Epithelial cell of esophagus (primary cell): Measurements from ENCODE around the gene KCTD2.
"Not testable (repeated sequence)": the region's sequence is repeated elsewhere in the genome, so short reads cannot be mapped to it uniquely, and the experiment has no call there.

Experiments
- DNase-seq: peaks from one replicate; pipeline ENCODE4 v3.0.0; 2010; ENCODE audit warnings: low read depth
- H3K4me3 ChIP-seq: 2 replicates; pipeline ENCODE4 v1.5.1; 2011; ENCODE audit warnings: mild to moderate bottlenecking, low read length, control low read depth
- TF ChIP-seq, protein P1 (sequence below): IDR thresholded peaks from 2 replicates; pipeline ENCODE4 v1.5.1; 2011; ENCODE audit warnings: low read depth, mild to moderate bottlenecking, low read length, control low read depth, inconsistent platforms; ENCODE audit not compliant: insufficient read depth; ENCODE audit errors: missing control alignments

KCTD2 gene

DNA sequence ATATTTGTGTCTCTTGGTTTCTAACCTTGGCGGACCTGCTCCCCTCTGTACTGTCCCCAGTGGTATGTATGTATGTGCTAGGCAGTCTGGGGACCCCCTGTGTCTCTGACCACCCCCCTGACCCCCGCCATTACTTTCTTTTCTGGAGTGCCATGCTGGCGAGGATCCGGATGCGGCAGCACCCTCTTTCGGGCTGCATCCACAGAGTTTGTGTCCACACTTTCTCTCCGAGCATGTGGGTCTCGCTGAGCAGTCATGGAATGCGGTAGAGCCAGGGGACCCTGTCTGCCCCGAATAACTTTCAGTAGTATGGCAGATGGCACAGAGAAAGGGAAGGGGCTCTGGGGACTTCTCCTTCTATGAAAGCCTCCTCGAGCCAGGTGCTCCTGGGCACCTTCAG is 17.0 kb downstream of the KCTD2 start:
- TF ChIP-seq, protein P1, sequence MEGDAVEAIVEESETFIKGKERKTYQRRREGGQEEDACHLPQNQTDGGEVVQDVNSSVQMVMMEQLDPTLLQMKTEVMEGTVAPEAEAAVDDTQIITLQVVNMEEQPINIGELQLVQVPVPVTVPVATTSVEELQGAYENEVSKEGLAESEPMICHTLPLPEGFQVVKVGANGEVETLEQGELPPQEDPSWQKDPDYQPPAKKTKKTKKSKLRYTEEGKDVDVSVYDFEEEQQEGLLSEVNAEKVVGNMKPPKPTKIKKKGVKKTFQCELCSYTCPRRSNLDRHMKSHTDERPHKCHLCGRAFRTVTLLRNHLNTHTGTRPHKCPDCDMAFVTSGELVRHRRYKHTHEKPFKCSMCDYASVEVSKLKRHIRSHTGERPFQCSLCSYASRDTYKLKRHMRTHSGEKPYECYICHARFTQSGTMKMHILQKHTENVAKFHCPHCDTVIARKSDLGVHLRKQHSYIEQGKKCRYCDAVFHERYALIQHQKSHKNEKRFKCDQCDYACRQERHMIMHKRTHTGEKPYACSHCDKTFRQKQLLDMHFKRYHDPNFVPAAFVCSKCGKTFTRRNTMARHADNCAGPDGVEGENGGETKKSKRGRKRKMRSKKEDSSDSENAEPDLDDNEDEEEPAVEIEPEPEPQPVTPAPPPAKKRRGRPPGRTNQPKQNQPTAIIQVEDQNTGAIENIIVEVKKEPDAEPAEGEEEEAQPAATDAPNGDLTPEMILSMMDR = no peak
- H3K4me3 ChIP-seq = no peak overlapping the region
- DNase-seq = no peak

DNA sequence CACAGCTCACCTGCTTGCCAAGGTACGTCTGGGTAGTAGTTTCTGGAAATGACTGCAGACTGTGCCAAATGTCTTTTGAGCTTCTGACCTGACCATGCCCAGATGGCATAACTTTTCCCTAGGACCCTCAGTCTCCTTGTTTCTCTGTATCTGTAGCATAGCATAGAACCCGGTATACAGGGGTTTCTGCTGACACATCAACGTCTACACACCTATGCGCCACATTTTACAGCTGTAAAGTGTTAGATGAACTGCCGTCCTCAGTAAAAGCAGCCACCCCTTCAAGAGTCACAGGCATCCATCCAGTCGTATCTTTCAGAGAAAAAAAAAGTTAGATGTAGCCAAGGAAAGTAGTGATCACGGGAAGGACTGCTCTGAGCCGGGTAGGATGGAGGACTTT is 17.4 kb downstream of the KCTD2 start:
- TF ChIP-seq, protein P1 = no peak
- no peak overlapping the region for H3K4me3 ChIP-seq
- no peak for DNase-seq

DNA sequence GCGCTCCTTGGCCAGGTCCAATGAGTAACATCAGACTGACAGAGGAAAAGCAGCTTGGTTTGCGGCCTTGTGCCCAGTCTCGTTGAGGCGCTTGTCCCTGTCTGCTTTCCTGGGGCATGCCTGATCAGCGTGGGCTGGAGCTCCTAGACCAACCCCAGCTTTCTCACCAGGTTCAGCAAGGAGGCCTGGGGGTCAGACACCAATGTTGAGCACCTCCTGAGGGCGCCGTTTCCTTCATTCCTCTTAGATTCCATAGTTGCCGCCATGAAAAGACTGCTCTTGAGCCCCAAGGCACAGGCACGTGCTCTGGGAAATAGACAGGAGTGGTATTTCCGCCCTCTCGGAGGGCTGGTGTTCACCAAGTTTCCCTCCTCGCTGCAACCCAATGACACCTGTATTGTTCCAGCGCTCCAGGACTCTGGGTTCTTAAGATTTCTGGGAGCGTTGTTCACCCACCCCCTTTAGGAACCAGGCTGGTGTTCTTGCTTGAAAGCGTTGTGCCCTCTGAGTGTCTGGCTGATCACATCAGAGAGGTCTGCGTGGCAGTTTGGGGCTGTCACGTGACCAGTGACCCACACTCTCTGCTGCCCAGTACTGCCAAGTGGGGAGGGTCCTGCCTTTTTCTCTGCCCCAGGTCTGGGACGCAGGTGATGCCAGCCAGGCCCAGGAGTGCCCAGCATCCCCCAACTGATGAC is 18.0 kb downstream of the KCTD2 start:
- TF ChIP-seq, protein P1 = no peak
- no peak overlapping the region for H3K4me3 ChIP-seq
- no peak for DNase-seq

DNA sequence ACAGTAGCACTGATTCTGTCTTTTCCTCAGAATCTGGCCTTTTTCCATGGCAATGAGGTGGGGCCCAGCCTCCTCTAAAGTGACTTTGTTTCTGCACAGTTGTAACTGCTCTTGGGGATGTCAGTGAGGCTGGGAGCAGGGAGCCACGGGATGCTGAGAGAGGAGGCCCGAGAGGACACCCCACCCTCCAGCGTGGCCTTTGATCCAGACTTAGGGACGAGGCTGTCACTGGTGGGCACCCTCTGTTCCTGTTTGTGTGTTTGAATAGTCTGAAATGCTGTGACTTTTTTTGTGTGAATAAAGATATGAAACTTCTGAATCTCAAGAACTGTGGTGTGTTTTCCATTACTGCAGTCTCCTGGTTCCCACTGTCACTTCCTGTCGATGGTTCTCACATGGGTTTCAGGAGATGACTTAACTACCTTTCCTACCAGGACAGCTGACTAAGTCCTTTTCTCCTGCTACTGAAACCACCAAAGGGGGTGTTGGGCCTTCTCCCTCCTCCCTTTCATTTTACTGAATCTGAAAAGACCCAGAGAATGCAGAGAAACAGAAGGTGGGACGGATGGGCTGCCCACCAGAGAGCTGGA is 18.6 kb downstream of the KCTD2 start:
- peak; percentile 32 for DNase-seq
- H3K4me3 ChIP-seq = no peak overlapping the region
- TF ChIP-seq, protein P1 = no peak

DNA sequence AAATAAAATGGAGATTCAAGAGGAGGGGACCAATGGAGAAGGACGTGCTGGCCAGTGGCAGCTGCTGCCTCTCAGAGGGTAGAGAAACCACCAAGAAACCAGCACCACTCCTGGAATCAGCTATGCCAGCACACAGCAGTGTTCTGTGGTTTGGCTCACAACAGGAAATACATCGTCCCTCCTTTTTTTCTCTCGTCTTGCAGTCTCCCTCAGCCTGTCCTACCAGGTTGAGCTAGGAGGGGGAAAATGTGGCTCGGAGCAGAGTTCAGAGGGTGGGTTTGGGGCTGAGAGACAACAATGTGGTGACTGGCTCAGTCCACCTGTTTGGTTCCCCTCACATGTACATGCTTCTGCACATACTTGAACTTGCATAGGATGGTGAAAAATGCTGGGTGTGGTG is 20.8 kb downstream of the KCTD2 start:
- TF ChIP-seq, protein P1 = no peak

DNA sequence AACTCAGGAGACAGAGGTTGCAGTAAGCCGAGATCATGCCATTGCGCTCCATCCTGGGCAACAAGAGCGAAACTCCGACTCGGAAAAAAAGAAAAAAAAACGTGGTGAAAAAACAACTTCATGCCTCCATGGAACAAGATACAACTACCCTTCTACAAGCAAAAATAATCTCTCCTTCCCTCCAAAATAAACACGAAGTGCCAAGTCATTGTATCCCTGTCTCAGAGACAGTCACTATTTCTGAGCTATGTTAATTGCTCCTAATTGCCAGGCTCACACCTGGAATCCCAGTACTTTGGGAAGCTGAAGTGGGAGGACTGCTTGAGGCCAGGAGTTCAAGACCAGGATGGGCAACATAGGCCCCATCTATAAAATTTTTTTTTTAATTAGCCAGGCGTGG is 21.7 kb downstream of the KCTD2 start:
- DNase-seq = no peak
- H3K4me3 ChIP-seq = no peak overlapping the region
- TF ChIP-seq, protein P1 = no peak

More for the DNA sequence above, 20.8 kb downstream of the KCTD2 start:
- no peak for DNase-seq
- no peak overlapping the region for H3K4me3 ChIP-seq

DNA sequence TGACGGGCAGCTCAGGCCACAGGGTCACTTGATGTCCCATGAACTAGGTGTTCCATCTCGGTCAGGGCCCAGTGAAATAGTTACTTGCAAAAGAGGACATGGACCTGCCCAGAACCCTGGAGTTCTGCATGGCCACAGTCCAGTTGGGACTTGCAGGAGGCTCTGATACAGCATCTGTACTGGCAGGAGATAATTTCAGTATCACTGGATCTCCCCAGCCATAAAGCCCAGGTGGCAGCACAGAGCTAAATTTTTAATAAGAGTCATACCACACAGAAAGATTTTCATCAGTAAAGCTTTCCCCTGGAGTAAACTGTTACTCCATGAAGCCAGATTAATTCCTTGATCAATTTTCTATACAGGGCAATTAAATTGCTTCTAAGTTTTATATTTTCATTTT is 22.8 kb downstream of the KCTD2 start:
- TF ChIP-seq, protein P1 = peak; percentile 60
- peak; percentile 56 for DNase-seq
- H3K4me3 ChIP-seq = no peak overlapping the region

DNA sequence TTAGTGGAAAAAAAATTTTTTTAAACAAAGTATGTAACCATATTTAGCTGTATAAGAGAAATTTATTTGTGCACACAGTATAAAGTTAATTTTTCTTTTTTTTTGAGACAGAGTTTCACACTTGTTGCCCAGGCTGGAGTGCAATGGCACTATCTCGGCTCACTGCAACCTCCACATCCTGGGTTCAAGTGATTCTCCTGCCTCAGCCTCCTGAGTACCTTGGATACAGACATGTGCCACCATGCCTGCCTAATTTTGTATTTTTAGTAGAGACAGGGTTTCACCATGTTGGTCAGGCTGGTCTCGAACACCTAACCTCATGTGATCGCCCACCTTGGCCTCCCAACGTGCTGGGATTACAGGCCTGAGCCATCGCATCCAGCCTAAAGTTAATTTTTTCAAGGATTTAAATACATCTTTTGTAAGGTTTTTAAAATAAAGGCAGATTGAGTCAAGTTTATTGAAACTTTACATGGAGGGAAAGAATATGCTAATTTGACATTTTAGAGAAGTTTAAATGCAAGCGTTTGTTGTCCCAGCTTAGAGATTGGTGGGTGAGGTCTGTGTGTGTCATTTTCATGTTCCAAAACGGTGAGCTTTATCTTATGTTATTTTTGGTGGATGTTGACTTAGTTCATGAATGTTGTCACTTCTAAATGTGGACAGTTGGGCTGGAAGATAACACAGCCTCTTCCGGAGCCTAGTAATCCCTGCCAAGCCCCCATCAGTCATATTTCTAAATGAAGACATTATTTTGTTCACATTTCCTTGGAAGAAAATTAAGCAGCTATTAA is 24.6 kb downstream of the KCTD2 start:
- not testable (repeated sequence) for H3K4me3 ChIP-seq, DNase-seq

DNA sequence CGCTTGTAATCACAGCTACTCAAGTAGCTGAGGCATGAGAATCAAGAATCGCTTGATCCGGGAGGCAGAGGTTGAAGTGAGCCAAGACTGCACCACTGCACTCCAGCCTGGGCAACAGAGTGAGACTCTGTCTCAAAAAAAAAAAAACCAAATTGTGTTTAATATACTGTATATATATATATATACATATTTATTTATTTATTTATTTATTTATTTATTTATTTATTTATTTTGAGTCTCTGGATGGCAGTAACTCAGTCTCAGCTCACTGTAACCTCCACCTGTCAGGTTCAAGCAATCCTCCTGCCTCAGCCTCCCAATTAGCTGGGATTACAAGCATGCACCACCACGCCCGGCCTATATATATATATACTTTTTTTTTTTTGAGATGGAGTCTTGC is 25.9 kb downstream of the KCTD2 start:
- not testable (repeated sequence) for DNase-seq, H3K4me3 ChIP-seq
